HG02763 (cell line): ENCODE data around the gene B4GALNT3.

Experiments
- ATAC-seq: cut with Tn5 transposase; IDR thresholded peaks from one replicate; pipeline ENCODE4 v1.9.1; 2021; ENCODE audit warnings: mild to moderate bottlenecking, moderate library complexity; ENCODE audit not compliant: unreplicated experiment

B4GALNT3 gene

DNA sequence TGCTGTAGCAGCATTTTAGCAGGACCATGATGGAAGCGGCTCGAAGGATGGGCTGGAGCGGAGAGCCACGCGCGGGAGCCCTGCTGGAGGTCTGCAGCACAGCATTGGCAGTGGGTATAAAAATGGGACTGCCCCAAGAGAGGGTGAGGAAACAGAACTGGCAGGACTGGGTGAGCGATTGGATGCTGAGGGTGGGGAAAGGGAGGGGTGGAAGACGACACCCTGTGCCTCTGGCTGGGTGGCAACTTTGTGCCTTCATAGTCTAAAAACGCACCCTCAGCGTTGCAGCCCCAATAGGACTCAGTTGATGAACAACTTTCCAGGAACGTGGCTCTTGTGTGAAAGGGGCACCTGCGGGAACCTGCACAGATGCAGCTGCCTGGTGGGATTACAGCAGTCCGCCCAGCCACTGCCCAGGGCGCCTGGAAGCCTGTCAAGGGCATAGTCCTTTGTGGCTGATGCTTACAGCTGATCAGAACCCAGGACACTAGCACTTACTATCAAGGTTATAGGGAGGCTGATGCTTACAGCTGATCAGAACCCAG is 130.5 kb downstream of the B4GALNT3 start:
- no peak for ATAC-seq

DNA sequence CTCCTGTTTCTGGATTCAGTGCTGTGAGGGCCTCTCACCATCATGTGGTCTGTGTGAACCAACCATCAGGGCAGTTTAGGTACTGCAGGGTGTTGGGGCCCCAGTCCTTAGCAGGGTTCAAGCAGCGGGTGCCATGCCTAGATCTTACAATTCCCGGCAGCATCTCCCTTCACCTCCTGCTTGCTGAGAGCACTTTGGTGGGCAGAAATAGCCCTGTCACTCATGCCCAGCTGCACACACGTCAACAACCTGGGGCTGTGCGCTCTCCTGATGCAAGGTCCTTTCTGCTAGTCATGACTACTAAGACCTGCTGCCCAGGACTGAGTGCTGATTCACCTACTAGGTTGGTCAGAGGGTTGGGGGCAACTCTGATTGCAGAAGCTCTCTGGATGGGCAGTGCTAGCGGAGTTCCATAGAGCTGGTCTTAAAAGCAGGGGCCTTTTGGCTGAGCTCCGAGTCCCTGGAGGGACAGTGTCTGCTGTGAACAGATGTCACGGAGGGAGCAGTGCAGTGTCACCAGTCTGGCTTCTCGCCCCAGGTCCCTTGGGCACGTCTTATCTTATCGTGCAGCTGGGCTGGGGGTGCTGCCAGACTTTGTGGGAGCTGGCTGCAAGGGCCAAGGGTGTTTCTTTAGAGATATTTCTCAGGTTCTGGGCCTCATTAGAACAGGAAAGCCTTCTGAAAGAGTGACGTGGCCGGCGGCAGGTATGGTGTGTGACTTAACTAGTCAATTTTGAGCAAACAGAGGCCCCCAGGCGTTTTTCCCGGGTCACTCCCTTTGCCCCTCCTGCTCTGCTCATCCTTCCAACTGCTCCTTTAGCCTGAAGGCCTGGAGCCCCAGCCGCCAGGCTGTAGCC is 131.7 kb downstream of the B4GALNT3 start:
- no peak for ATAC-seq

DNA sequence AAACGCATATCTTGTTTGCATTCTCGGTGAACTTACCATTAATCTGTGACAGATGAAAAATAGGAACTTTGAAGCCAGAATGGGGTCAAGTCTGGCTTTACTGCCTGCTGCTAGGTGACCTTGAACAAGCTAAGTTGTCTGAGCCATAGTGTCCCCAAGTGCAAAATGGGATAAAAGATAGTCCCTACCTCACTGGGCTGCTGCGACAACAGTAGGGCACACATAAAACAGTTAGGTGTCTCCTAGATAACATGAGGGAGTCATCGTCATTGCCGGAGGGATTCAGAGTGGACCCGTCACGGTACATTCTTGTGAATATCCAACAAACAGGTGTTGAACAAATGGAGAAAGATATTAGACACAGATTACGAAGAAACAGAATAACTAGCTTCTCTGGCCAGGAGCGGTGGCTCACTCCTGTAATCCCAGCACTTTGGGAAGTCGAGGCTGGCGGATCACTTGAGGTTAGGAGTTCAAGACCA is 132.3 kb downstream of the B4GALNT3 start:
- ATAC-seq: no peak

DNA sequence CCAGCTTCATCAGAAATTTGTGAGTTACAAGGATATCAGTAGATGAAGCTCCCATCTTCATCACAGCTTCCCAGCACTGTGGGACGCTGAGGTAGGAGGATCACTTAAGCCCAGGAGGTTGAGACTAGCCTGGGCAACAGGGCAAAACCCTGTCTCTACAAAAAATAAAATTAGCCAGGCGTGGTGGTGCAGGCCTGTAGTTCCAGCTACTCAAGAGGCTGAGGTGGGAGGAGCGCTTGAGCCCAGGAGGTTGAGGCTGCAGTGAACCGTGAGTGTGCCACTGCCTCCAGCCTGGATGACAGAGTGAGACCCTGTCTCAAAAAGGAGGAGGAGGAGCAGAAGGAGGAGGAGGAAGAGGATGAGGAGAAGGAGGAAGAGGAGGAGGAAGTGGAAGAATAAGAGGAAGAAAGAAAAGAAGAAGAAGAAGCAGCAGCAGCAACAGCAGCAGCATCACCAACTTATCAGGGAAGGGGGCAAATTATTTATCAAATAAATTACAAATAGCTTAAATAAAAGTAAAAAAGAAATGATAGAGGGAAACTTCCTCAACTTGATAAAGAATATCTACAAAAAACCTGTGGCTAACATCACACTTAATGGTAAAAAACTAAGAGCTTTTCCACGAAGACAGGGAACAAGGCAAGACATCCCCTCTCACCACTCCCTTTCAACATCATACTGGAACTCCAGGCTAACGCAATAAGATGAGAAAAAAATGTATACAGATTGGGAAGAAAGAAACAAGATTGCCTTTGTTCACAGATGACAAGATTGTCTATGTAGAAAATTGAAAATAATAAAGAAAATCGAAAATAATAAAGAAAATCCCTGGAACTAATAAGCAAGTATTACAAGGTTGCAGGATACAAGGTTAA is 133.9 kb downstream of the B4GALNT3 start:
- no peak for ATAC-seq

DNA sequence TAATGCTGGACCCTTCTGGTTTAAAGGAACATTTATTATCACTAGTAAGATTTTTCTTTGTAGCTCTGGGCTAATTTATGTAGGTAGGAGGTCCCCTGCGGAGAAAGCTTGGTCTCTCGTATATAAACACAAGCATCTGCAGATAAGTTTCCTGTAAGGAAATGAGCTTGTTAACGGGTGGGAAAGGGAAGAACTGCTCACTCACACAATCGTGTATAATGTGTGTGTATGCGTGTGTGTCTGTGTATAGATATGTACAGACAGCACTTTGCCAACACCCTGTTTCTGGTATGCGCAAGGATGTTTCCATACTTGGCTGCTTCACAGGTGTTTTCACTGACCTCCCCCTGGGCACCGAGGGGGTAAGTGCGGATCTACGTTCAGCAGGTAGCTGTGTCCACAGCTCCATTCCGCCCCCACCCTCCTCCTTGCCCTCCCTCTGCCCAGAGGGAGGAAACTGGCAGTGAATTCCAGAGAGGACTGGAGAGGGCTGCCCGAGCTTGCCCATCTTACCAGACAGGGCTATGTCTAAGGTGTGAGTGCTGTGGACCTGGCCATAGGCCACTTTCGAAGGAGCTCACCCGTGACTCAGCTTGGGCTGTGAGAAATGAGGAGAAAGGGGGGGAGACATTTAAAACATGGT is 138.3 kb downstream of the B4GALNT3 start:
- ATAC-seq: no peak

DNA sequence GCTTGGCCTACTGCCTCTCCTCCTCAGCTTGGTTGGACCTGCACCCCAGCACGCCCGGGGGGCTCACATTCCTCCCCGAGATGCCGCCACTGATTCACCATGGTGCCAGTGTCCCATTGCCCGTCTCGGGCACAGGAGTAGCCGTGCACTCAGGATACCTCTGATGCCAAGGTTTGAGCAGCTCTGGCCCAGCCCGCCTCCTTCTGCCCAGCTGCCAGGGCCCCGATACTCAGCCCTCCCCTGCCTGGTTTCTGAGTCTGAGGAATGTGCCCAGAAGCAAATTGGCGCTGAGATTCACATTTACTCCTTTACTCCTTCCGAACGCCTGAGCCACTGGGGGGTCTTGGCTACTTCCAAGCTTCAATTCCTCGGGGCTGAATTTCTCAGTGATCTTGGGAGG is 140.0 kb downstream of the B4GALNT3 start:
- no peak for ATAC-seq

DNA sequence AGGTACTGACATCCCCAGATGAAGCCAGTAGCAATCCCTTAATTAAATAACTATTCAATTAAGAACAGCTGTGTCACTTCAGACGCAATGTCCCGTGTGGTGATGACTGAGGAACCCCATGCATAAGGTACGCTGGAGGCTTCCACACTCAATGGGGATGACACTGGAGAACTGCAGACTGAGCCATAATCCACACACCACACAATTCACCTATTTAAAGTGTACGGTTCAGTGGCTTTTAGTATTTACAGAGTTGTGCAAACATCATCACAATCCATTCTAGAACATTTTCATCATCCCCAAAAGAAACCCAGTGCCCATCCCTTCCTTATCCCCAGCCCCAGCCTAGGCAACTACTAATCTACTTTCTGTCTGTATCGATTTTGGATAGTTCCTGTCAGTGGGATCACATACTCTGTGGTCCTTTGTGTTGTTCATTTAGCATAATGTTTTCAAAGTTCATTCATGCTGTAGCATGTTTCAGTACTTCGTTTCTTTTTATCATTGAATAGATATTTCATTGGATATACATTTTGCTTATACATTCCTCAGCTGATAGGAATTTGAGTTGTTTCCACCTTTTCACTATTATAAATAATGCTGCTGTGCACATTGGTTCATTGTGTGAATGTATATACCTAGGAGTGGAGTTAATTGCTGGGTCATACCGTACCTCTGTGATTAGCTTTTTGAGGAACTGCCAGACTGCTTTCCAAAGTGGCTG is 142.4 kb downstream of the B4GALNT3 start:
- ATAC-seq: no peak

DNA sequence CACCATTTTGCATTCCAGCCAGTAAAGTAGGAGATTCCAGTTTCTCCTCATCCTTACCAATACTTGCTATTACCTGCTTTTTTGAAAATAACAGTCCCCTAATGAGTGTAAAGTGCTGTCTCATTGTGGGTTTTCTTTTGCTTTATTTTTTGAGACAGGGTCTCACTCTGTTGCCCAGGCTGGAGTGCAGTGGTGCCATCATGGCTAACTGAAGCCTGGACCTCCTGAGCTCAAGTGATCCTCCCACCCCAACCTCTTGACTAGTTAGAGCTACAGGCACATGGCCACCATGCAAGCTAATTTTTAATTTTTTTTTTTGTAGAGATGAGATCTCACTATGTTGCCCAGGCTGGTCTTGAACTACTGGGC is 142.9 kb downstream of the B4GALNT3 start:
- no peak for ATAC-seq

DNA sequence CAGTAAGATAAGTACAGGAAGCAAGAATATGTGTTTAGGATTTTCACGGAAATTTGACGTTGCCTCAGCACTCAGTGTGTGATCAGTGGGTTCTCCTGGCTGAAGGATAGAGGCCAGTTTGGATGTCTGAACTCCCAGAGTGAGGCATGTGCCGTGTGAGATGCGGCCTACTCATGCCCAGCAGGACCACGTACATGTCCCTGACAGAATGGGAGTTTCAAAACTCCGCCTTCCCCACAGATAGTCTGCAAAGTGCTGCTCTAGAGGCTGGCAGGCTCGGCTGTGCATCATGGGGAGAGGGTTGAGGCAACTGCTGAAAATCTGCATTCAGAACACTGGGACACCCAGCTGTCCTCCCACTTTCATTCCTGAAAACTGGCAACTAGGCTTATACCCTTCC is 145.2 kb downstream of the B4GALNT3 start:
- no peak for ATAC-seq

DNA sequence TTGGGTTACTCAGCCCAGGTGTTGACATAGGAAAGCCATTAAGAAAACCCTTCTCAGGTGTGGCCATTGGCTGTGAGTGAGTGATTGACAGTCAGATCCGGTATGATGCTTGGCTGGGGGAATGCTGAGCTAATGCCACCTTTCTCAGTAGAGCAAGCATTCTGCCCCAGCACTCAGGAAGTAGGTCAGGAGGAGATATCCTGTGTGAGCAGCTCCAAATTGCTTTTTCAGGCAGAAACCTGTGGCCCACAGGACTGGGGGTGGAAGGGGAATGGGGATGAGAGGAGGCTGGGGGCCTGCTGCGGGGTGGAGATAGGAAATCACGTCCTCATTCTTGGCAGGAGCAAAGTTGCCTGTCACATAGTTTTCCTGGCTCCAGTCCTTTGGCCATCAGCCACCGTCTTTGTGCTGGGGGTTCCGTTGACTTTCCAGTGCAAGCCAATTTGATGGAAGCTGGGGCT is 147.8 kb downstream of the B4GALNT3 start:
- ATAC-seq: no peak

DNA sequence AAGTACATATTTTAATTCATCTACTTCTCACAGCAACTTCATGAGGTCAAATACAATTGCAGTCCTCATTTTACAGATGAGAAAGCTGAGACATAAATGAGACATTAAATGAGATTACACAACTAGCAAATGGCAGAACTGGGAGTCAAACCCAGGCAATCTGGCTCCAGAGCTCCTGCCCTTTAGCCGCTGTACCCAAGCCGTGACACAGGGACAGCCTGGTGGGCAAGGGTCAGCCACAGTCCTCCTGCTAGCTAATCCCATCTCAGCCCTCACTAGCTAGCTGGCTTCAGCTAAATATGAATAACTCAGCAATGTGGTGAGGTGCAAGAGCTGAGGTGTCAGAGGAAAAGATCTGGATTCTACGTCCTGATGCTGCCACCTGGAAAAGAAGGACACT is 148.7 kb downstream of the B4GALNT3 start:
- ATAC-seq: no peak

DNA sequence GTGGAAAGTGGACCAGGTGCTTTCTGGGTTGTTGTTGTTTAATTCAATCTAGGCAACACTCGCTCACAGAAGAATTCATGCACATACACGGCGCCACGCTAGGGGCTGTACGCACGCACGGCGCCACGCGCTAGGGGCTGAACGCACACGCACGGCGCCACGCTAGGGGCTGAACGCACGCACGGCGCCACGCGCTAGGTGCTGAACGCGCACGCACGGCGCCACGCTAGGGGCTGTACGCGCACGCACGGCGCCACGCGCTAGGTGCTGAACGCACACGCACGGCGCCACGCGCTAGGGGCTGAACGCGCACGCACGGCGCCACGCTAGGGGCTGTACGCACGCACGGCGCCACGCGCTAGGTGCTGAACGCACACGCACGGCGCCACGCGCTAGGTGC is 149.2 kb downstream of the B4GALNT3 start:
- no peak for ATAC-seq

DNA sequence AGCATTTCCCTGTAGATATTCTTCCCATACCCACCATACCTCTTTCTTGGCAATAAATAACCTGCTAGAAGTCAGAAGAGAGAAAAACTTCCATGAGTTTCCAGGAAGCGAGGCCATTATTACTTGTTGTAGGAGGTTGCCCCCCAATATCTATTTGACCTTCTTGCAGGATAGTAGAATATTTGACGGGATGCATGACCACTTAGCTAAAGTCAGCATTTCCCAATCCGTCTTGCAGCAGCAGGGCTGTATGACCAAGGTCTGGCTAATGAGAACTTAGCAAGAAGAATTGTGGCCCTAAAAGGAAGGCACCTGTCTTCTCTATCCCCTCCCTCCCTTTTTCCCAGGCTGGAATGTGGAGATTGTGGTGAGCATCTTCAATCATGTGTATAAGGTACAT is 152.0 kb downstream of the B4GALNT3 start:
- no peak for ATAC-seq

DNA sequence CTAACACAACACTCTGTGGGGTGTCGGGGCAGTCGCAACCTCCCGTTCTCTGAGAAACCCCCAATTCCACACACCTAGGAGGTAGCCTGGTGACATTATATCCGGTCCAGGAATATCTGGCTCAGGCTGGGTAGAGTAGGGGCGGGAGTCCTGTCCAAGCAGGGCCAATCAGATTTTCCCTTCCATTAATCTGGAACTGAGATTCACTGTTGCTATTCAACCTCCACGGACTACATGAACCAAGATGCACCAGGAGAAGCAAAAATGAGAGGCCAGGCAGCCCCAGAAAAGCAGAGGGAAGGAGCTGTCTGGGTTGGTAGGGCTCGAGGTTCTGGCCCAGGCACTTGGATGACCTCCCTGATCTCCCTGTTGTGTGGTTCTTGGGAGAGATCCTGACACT is 152.6 kb downstream of the B4GALNT3 start:
- ATAC-seq: no peak

DNA sequence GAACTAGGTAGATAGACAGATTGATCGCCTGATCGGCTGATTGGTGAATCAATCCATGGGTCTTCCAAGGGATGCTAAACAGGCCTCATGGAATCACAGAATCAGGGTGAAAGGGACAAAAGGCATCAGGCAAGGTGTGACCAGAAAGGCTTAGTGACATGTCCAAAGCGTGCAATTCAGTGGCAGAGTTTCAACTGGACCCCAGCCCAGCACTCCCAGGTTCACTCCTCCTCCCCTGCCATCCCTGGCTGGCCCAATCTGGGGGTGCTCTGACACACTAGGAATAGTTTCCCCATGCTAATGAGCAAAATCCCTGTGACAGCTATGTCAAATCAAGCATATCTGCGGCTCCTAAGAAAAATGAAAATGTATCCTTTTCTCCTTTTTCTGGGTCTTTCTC is 153.1 kb downstream of the B4GALNT3 start:
- ATAC-seq: no peak
